ENCODE measurements around the gene PCCA.

- TF ChIP-seq CTCF (IDR thresholded peaks at IDR 0.05; ENCODE audit: low read length) = no peak
- TF ChIP-seq EZH2 (IDR thresholded peaks at IDR 0.05; ENCODE audit: borderline replicate concordance, low read length) = no peak
Measured at GRCh38 chr13:100230769-100231149, 141.9 kb downstream of the PCCA start.

Data from OCI-LY1 (cell line).